ENCODE results near the gene TKTL2.
"Not testable (repeated sequence)": the region's sequence is repeated elsewhere in the genome, so short reads cannot be mapped to it uniquely, and the experiment has no call there.

The TKTL2 gene

DNA sequence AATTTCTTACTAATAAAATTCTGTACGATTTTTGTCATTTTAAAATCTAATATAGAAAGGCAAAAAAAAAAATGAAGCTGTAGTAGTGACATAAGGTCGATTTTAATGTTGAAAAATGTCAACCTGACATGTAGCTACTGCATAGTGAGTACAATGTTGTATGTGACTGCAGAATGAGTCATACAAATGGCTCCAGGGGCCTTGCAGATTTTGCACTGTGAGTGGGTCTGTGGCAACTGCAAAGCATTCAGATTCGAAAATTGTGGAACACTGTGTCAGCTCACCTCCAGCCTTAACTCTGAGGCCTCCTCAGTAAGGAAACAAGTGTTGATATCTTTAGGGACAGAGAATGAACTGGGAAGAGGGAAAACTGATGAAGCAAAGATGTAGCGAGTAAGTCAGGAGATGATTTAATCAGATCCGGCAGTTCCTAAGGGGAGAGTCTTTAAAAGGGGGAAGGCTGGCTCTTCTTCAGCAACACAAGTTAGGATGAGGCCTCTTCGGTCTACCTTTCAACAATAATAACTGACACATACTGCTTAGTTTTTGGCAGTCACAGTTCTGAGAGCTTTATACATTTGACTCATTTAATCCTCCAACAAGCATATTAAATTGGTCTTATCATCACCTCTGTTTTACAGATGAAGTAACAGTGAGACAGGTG is 24.9 kb downstream of the TKTL2 start:
- Histone ChIP-seq H3K36me3 (ENCODE audit: insufficient read depth, low read length) (no peaks in the 10 kb centered on the region), H3K4me1 (ENCODE audit: control insufficient read depth, insufficient read depth, low read length, unreplicated experiment) (no peaks in the 10 kb centered on the region), H3K27ac (ENCODE audit: low read depth, low read length) (no peak overlapping the region), H3K79me2 (ENCODE audit: control insufficient read depth, insufficient read depth, low read length, unreplicated experiment) (no peaks in the 10 kb centered on the region), H2AFZ (ENCODE audit: low read length, unreplicated experiment) (no peak overlapping the region), H3K27me3 (ENCODE audit: insufficient read depth, low read length) (no peaks in the 10 kb centered on the region), H3K4me3 (ENCODE audit: low read depth, low read length) (no peak overlapping the region)

DNA sequence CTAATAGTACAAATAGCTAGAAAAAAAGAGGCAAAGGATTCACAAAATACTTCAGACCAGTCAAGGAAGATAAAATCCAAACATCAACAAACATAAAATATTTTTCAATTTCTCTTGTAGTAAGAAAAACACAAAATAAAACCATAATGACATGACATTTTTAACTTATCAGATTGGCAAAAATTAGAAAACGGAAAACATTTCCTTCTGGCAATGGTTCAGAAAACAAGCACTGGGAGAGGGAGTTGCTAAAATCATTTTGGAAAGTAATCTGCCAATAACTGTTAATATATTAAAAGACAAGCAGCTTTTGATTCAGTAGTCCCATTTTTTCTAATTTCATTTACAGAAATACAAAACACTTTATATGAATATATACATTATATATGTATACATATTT is 26.1 kb downstream of the TKTL2 start:
- Histone ChIP-seq H3K4me1 (ENCODE audit: control insufficient read depth, insufficient read depth, low read length, unreplicated experiment) (no peaks in the 10 kb centered on the region), H3K79me2 (ENCODE audit: control insufficient read depth, insufficient read depth, low read length, unreplicated experiment) (no peaks in the 10 kb centered on the region), H3K4me3 (ENCODE audit: low read depth, low read length) (no peak overlapping the region), H3K27me3 (ENCODE audit: insufficient read depth, low read length) (peaks cover 9% of the 10 kb centered on the region; the same call in 1 of the 2 replicates), H2AFZ (ENCODE audit: low read length, unreplicated experiment) (no peak overlapping the region), H3K36me3 (ENCODE audit: insufficient read depth, low read length) (no peaks in the 10 kb centered on the region), H3K27ac (ENCODE audit: low read depth, low read length) (no peak overlapping the region)

DNA sequence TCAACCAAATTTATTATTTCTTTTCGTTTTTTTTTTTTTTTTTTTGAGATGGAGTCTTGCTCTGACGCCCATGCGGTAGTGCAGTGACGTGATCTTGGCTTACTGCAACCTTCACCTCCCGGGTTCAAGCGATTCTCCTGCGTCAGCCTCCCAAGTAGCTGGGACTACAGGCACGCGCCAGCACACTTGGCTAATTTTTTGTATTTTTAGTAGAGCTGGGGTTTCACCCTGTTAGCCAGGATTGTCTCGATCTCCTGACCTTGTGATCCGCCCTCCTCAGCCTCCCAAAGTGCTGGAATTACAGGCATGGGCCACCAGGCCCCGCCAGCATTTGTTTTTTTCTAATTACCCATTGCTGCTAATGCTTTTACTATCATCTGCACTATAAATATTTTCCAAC is 26.5 kb downstream of the TKTL2 start:
- not testable (repeated sequence) for H3K27me3 ChIP-seq (ENCODE audit: insufficient read depth, low read length); H3K4me1 ChIP-seq (ENCODE audit: control insufficient read depth, insufficient read depth, low read length, unreplicated experiment); H3K27ac ChIP-seq (ENCODE audit: low read depth, low read length); H3K79me2 ChIP-seq (ENCODE audit: control insufficient read depth, insufficient read depth, low read length, unreplicated experiment); H2AFZ ChIP-seq (ENCODE audit: low read length, unreplicated experiment); H3K4me3 ChIP-seq (ENCODE audit: low read depth, low read length); H3K36me3 ChIP-seq (ENCODE audit: insufficient read depth, low read length)

DNA sequence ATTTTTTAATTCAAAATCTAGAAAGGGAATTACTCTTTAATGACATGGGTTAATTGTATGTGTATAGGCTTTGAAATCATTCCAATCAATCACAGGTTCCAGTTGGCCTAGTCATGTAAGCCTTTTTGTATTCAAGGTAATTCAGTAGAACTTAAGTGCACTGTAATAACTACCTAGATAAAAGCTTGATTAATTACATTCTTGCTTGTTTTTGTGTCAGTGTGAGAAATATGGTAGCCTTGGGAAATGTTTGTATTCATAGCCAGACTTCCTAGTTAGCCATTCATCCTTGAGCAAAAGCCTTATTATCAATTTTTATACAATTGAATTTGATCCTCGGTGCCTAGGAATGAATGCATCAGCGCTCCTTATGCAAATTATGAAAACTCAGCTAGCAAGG is 33.5 kb downstream of the TKTL2 start:
- H3K27me3 ChIP-seq (ENCODE audit: insufficient read depth, low read length) = peaks cover 69% of the 10 kb centered on the region
- H3K36me3 ChIP-seq (ENCODE audit: insufficient read depth, low read length) = no peaks in the 10 kb centered on the region
- no peak overlapping the region for H3K27ac ChIP-seq (ENCODE audit: low read depth, low read length)
- H3K79me2 ChIP-seq (ENCODE audit: control insufficient read depth, insufficient read depth, low read length, unreplicated experiment) = no peaks in the 10 kb centered on the region
- H2AFZ ChIP-seq (ENCODE audit: low read length, unreplicated experiment) = no peak overlapping the region
- H3K4me3 ChIP-seq (ENCODE audit: low read depth, low read length) = no peak overlapping the region
- no peaks in the 10 kb centered on the region for H3K4me1 ChIP-seq (ENCODE audit: control insufficient read depth, insufficient read depth, low read length, unreplicated experiment)
